Skeletal muscle satellite cell (primary cell): ENCODE data around the gene CNTN4.

Experiments
- H3K27me3 ChIP-seq: 2 replicates; pipeline ENCODE4 v1.7.0; 2013; ENCODE audit warnings: low read length; ENCODE audit not compliant: control insufficient read depth, insufficient read depth
- H3K36me3 ChIP-seq: 2 replicates; pipeline ENCODE4 v1.7.0; 2013; ENCODE audit warnings: mild to moderate bottlenecking, control low read depth, low read length; ENCODE audit not compliant: insufficient read depth
- H3K4me1 ChIP-seq: 2 replicates; pipeline ENCODE4 v1.7.0; 2013; ENCODE audit warnings: low read length; ENCODE audit not compliant: control insufficient read depth, insufficient read depth
- H3K4me2 ChIP-seq: 2 replicates; pipeline ENCODE4 v1.7.0; 2013; ENCODE audit warnings: mild to moderate bottlenecking, low read length
- H3K4me3 ChIP-seq: 2 replicates; pipeline ENCODE4 v1.7.0; 2013; ENCODE audit warnings: low read length
- H3K9ac ChIP-seq: 2 replicates; pipeline ENCODE4 v1.7.0; 2013; ENCODE audit warnings: mild to moderate bottlenecking, low read depth, low read length, moderate library complexity
- H3K9me3 ChIP-seq: replicated peaks from 2 replicates; pipeline ENCODE4 v1.7.0; 2013; ENCODE audit warnings: mild to moderate bottlenecking, control low read depth, low read length

The CNTN4 gene

GRCh38 chr3:3038201-3038991 is 939.7 kb downstream of the CNTN4 start:
- Histone ChIP-seq H3K27me3 (no peaks in the 10 kb centered on the region), H3K4me3 (no peak overlapping the region), H3K4me1 (no peaks in the 10 kb centered on the region), H3K9me3 (no peaks in the 10 kb centered on the region), H3K9ac (no peak overlapping the region), H3K4me2 (no peak overlapping the region), H3K36me3 (no peaks in the 10 kb centered on the region)

- Histone ChIP-seq H3K4me3 (no peak overlapping the region), H3K9me3 (no peaks in the 10 kb centered on the region), H3K4me2 (no peak overlapping the region), H3K4me1 (no peaks in the 10 kb centered on the region), H3K27me3 (no peaks in the 10 kb centered on the region), H3K9ac (no peak overlapping the region), H3K36me3 (no peaks in the 10 kb centered on the region)
These were observed 955.3 kb downstream of the CNTN4 start for GRCh38 chr3:3053974-3054373.

GRCh38 chr3:3059645-3060044 is 961.0 kb downstream of the CNTN4 start:
- Histone ChIP-seq H3K4me2 (no peak overlapping the region), H3K4me3 (no peak overlapping the region), H3K9me3 (no peaks in the 10 kb centered on the region), H3K9ac (no peak overlapping the region), H3K36me3 (no peaks in the 10 kb centered on the region), H3K27me3 (no peaks in the 10 kb centered on the region), H3K4me1 (no peaks in the 10 kb centered on the region)

- Histone ChIP-seq H3K9me3 (peaks cover 10% of the 10 kb centered on the region), H3K27me3 (no peaks in the 10 kb centered on the region), H3K4me2 (no peak overlapping the region), H3K4me3 (no peak overlapping the region), H3K36me3 (no peaks in the 10 kb centered on the region), H3K9ac (no peak overlapping the region), H3K4me1 (no peaks in the 10 kb centered on the region)
These were observed 965.6 kb downstream of the CNTN4 start for GRCh38 chr3:3064297-3064696.

GRCh38 chr3:3065876-3066275 is 967.2 kb downstream of the CNTN4 start:
- no peak overlapping the region for H3K4me2 ChIP-seq
- H3K36me3 ChIP-seq, result no peaks in the 10 kb centered on the region
- no peaks in the 10 kb centered on the region for H3K4me1 ChIP-seq
- H3K9ac ChIP-seq, result no peak overlapping the region
- peaks cover 10% of the 10 kb centered on the region for H3K9me3 ChIP-seq
- no peak overlapping the region for H3K4me3 ChIP-seq
- H3K27me3 ChIP-seq, result no peaks in the 10 kb centered on the region

GRCh38 chr3:3066378-3066777 is 967.7 kb downstream of the CNTN4 start:
- no peaks in the 10 kb centered on the region for H3K36me3 ChIP-seq
- H3K4me3 ChIP-seq, result no peak overlapping the region
- peaks cover 10% of the 10 kb centered on the region for H3K9me3 ChIP-seq
- H3K27me3 ChIP-seq, result no peaks in the 10 kb centered on the region
- H3K4me1 ChIP-seq, result no peaks in the 10 kb centered on the region
- H3K9ac ChIP-seq, result no peak overlapping the region
- no peak overlapping the region for H3K4me2 ChIP-seq

GRCh38 chr3:3066910-3067309 is 968.2 kb downstream of the CNTN4 start:
- peaks cover 10% of the 10 kb centered on the region for H3K9me3 ChIP-seq
- no peak overlapping the region for H3K4me3 ChIP-seq
- no peaks in the 10 kb centered on the region for H3K27me3 ChIP-seq
- no peaks in the 10 kb centered on the region for H3K4me1 ChIP-seq
- H3K36me3 ChIP-seq, result no peaks in the 10 kb centered on the region
- no peak overlapping the region for H3K9ac ChIP-seq
- H3K4me2 ChIP-seq, result no peak overlapping the region

- Histone ChIP-seq H3K27me3 (no peaks in the 10 kb centered on the region), H3K9me3 (peaks cover 10% of the 10 kb centered on the region), H3K4me3 (no peak overlapping the region), H3K4me1 (no peaks in the 10 kb centered on the region), H3K4me2 (no peak overlapping the region), H3K36me3 (no peaks in the 10 kb centered on the region), H3K9ac (no peak overlapping the region)
These were observed 969.8 kb downstream of the CNTN4 start for GRCh38 chr3:3068358-3068881.

GRCh38 chr3:3069723-3070122 is 971.1 kb downstream of the CNTN4 start:
- no peak overlapping the region for H3K4me3 ChIP-seq
- H3K9ac ChIP-seq, result no peak overlapping the region
- H3K9me3 ChIP-seq, result peaks cover 10% of the 10 kb centered on the region

GRCh38 chr3:3071136-3071535 is 972.5 kb downstream of the CNTN4 start:
- no peak overlapping the region for H3K4me2 ChIP-seq
- H3K36me3 ChIP-seq, result no peaks in the 10 kb centered on the region
- H3K9ac ChIP-seq, result no peak overlapping the region
- H3K4me1 ChIP-seq, result no peaks in the 10 kb centered on the region
- no peaks in the 10 kb centered on the region for H3K27me3 ChIP-seq
- no peak overlapping the region for H3K4me3 ChIP-seq
- peaks cover 10% of the 10 kb centered on the region for H3K9me3 ChIP-seq

More at GRCh38 chr3:3069723-3070122, 971.1 kb downstream of the CNTN4 start:
- Histone ChIP-seq H3K4me2 (no peak overlapping the region), H3K4me1 (no peaks in the 10 kb centered on the region), H3K36me3 (no peaks in the 10 kb centered on the region), H3K27me3 (no peaks in the 10 kb centered on the region)

GRCh38 chr3:3074551-3075257 is 976.0 kb downstream of the CNTN4 start:
- no peaks in the 10 kb centered on the region for H3K9me3 ChIP-seq

More at GRCh38 chr3:3074551-3075257, 976.0 kb downstream of the CNTN4 start:
- H3K9ac ChIP-seq, result no peak overlapping the region
- H3K4me1 ChIP-seq, result no peaks in the 10 kb centered on the region
- no peaks in the 10 kb centered on the region for H3K27me3 ChIP-seq
- no peak overlapping the region for H3K4me2 ChIP-seq
- H3K36me3 ChIP-seq, result no peaks in the 10 kb centered on the region
- H3K4me3 ChIP-seq, result no peak overlapping the region
